Upper lobe of right lung (tissue), 1 donor: Measurements from ENCODE around the gene GNL2. TPM values are rescaled to one million over a fixed set of nuclear protein-coding genes. Genes with fewer than 3 reads are reported as not detected.

Source experiments
- ATAC-seq: fragments of 200-7000 bp; cut with Tn5 transposase; one replicate; pipeline ENCODE4 v1.9.1; 2020; ENCODE audit warnings: mild to moderate bottlenecking, moderate library complexity
- DNase-seq: peaks from one replicate; pipeline ENCODE4 v3.0.0-alpha.2; 2020
- H3K27ac ChIP-seq: fragments of 200-600 bp; one replicate; pipeline ENCODE4 v1.8.0; 2022
- H3K27me3 ChIP-seq: fragments of 200-600 bp; one replicate; pipeline ENCODE4 v1.8.0; 2022; ENCODE audit warnings: mild to moderate bottlenecking
- H3K36me3 ChIP-seq: fragments of 200-600 bp; one replicate; pipeline ENCODE4 v1.8.0; 2022
- H3K4me1 ChIP-seq: fragments of 200-600 bp; one replicate; pipeline ENCODE4 v1.8.0; 2022
- H3K4me3 ChIP-seq: fragments of 200-600 bp; one replicate; pipeline ENCODE4 v1.8.0; 2022; ENCODE audit warnings: mild to moderate bottlenecking
- H3K9me3 ChIP-seq: fragments of 200-600 bp; one replicate; pipeline ENCODE4 v1.8.0; 2022
- intact Hi-C: fragments of 100-400 bp; cut with DNase I; formaldehyde crosslinking; loops from one replicate; pipeline ENCODE4 v1.11.0; 2022
- long read RNA-seq: library from polyadenylated mRNA; unstranded; transcript quantifications from one replicate; pipeline ENCODE4 v2.0.0, GENCODE V29; 2021
- total RNA-seq: library from RNA; stranded (reverse); fragmentation: NEBNext Ultra II Directional; extraction: Animal tissue kit (Norgen Biotek cat#: 25700); gene quantifications from one replicate; pipeline ENCODE4 v1.2.1, GENCODE V29; 2021
- TF ChIP-seq, protein P1 (sequence below): fragments of 200-600 bp; IDR thresholded peaks from one replicate; pipeline ENCODE4 v1.8.0; 2022; ENCODE audit warnings: antibody characterized with exemption
- donor health status: DM: no; HTN: yes; CAD: no; lungs with severe emphysema.

Gene GNL2
- 36.5 TPM for total RNA-seq
- long read RNA-seq, transcript GNL2-201 (16 exons, 2,334 nt): major isoform, 27 of 40 reads
- long read RNA-seq, partial matches to known transcripts: 4 of 40 reads
- long read RNA-seq, other reads (novel, unspliced or antisense): 6 of 40 reads

DNA sequence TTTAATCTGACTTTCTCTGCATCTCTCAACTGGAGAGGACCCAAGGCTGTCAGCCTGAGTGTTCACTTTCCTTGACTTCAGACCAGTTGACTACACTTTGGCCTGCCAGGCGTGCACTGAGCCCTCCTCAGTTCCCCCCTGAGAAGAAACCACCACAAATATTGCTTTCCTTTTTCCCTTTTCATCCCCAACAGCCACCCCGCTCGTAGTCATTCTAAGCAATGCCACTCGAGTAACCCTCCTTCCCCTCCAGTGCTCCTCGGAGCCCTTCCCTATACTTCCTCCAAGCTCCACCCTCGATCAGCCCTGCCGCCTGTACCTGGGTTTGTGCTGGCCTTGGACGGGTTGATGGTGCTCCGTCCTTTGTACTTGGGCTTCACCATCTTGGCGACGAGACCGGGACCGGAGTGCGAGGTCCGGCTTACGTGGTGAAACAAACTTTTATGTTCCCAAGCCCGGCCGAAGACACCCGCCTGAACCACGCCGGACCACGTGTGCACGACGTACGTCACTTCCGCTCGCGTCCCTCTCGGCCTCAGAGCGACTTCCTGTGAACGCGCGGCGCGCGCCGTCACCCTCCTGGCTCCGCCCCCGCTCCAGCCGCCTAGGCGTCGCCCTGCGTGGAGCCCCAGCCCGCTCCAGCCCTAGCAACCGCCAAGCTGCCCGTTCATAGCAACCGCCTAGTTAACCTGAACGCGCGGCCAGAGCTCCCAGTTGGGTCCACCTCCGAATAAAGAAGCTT lies at the start of gene GNL2:
TSS of gene GNL2 (minus strand) at position 498 of the 742 bp plus-strand sequence. CDS start at position 383, 115 bp downstream.
- peaks cover 31% of the 10 kb centered on the region for H3K36me3 ChIP-seq
- H3K27me3 ChIP-seq: no peaks in the 10 kb centered on the region
- DNase-seq: peak; percentile 99
- intact Hi-C loops: no loop called here
- peak within 1 kb of the TSS; percentile 85 for H3K27ac ChIP-seq
- peak within 1 kb of the TSS; percentile 74 for H3K4me3 ChIP-seq
- no peaks in the 10 kb centered on the region for H3K9me3 ChIP-seq
- ATAC-seq: peak; percentile 100
- TF ChIP-seq, protein P1, sequence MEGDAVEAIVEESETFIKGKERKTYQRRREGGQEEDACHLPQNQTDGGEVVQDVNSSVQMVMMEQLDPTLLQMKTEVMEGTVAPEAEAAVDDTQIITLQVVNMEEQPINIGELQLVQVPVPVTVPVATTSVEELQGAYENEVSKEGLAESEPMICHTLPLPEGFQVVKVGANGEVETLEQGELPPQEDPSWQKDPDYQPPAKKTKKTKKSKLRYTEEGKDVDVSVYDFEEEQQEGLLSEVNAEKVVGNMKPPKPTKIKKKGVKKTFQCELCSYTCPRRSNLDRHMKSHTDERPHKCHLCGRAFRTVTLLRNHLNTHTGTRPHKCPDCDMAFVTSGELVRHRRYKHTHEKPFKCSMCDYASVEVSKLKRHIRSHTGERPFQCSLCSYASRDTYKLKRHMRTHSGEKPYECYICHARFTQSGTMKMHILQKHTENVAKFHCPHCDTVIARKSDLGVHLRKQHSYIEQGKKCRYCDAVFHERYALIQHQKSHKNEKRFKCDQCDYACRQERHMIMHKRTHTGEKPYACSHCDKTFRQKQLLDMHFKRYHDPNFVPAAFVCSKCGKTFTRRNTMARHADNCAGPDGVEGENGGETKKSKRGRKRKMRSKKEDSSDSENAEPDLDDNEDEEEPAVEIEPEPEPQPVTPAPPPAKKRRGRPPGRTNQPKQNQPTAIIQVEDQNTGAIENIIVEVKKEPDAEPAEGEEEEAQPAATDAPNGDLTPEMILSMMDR: no peak
- peaks cover 17% of the 10 kb centered on the region for H3K4me1 ChIP-seq

DNA sequence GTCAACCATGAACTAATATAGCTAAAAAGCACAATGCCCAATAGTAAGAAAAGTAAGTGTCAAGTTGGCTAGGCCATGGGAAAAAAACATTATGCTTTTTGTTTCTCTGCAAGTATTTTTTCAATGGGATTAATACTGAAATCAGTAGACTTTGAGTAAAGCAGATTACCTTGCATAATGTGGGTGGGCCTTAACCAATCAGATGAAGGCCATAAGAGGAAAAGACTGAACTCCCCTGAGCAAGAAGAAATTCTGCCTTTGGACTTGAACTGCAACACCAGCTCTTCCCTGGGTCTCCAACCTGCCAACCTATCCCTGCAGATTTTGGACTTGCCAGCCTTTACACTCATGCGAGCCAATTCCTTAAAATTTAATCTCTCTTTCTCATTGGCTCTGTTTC lies 45.3 kb upstream of the GNL2 start:
- intact Hi-C loops: no loop called here
- Histone ChIP-seq H3K27ac (no peak overlapping the region), H3K4me3 (no peak overlapping the region), H3K27me3 (peaks cover 18% of the 10 kb centered on the region), H3K36me3 (no peaks in the 10 kb centered on the region), H3K4me1 (no peaks in the 10 kb centered on the region), H3K9me3 (no peaks in the 10 kb centered on the region)
- ATAC-seq: no peak
- DNase-seq: no peak
- TF ChIP-seq, protein P1: no peak

DNA sequence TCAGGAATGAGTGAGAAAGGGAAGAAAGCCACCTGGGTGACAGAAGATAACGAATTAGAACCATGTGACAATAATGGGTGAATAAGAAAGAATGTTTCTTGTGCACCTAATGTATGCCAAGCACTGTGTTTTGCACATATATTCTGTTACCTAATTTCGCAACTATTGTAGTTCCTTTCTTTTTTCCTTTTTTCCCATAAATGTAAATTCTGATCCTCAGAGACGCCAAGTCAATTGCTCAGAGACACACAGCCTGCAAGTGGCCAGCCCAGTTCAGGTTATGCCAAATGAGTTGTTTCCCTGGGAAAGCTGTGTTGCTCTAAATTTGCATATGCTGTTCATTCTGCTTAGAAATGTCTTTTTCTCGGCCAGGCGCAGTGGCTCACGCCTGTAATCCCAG lies 40.7 kb upstream of the GNL2 start:
- H3K27me3 ChIP-seq: peaks cover 55% of the 10 kb centered on the region
- no peaks in the 10 kb centered on the region for H3K36me3 ChIP-seq
- H3K4me1 ChIP-seq: no peaks in the 10 kb centered on the region
- TF ChIP-seq, protein P1: no peak
- no peak for ATAC-seq
- no peak for DNase-seq
- H3K4me3 ChIP-seq: no peak overlapping the region
- intact Hi-C loops: no loop called here
- H3K9me3 ChIP-seq: no peaks in the 10 kb centered on the region
- H3K27ac ChIP-seq: no peak overlapping the region

DNA sequence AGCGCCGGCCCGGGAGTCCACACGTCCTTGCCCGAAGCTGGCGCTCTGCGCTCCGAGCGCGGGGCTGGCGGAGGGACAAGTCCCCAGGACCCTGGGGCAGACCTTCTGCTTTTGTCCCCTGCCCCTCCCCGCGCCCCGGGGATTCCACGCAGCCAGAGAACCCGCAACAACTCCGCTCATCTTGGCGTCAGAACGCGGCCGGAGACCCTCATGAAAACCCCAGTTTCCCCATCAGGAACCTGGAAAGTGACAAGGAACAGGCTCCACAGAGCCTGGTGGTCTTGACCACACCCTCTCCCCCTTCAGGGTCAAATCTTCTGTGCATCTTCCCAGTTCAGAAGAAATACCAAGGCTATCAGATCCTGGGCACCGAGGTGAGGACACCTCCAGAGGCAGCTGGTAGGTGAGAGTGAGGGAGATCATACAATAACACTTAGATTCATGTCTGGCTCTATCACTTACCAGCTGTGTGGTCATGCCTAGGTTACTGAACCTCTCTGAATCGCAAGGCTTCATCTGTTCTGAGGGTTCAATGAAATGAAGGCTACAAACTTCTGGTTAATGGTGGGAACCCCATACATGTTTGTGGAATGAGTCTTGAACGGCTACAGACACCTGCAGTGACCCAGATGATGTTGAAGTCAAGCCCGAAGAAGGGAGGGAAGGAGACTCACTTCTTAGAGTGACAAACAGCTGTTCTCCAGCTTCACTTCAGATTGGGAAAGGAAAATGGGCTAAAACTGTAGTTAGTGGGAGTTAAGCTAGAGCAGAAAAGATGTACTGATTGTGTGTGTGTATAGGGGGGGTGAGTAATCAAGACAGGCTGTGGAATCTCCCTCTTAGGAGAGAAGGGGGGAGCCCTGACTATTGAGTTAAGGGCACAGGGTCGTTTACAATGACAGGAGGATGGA lies 39.5 kb upstream of the GNL2 start:
- H3K27ac ChIP-seq: no peak overlapping the region
- H3K27me3 ChIP-seq: peaks cover 67% of the 10 kb centered on the region

More for the DNA sequence above, 39.5 kb upstream of the GNL2 start:
- DNase-seq: no peak
- Histone ChIP-seq H3K4me3 (peak overlapping the region; percentile 48), H3K36me3 (no peaks in the 10 kb centered on the region), H3K4me1 (no peaks in the 10 kb centered on the region), H3K9me3 (no peaks in the 10 kb centered on the region)
- TF ChIP-seq, protein P1: no peak
- no peak for ATAC-seq
- intact Hi-C loops: no loop called here
